GM13976 (cell line): ENCODE results near the gene NEMF.
A peak's percentile ranks its signal among the peaks of the same experiment; 100 is the strongest.

ENCODE experiments used
- DNase-seq: peaks from one replicate; pipeline ENCODE4 v3.0.0; 2012; ENCODE audit warnings: low spot score
- CTCF ChIP-seq: IDR thresholded peaks from 2 replicates; pipeline ENCODE4 v1.5.1; 2012; ENCODE audit warnings: borderline replicate concordance, mild to moderate bottlenecking; ENCODE audit not compliant: insufficient read depth; ENCODE audit errors: extremely low read depth, missing control alignments, control extremely low read depth
- in situ Hi-C: fragments of 300-500 bp; cut with MboI; formaldehyde crosslinking; loops from one replicate; pipeline ENCODE4 v1.12.0; 2022; ENCODE audit warnings: low sequenced_read_pairs, mixed read lengths, inconsistent platforms; ENCODE audit not compliant: unreplicated experiment

NEMF gene

DNA sequence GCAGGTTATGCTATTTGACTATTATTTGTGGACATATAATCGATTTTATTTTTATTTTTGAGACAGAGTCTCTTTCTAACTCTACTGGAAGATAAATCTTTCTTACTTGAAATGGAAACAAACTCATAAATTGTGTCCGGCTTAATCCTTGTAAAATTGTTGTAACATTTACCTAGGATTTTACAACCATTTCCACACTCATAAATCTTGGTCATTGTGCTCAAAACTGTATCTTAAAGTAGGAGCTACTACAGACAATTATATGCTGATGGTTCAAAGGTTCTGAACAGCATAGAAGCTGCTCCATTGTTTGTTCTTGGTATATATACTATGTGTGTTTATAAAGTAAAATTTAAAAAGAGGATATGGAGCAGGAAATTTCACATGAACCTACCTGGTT, 35.7 kb upstream of the NEMF start:
- no peak for TF ChIP-seq CTCF
- no peak for DNase-seq
- in situ Hi-C loops = no loop called here

DNA sequence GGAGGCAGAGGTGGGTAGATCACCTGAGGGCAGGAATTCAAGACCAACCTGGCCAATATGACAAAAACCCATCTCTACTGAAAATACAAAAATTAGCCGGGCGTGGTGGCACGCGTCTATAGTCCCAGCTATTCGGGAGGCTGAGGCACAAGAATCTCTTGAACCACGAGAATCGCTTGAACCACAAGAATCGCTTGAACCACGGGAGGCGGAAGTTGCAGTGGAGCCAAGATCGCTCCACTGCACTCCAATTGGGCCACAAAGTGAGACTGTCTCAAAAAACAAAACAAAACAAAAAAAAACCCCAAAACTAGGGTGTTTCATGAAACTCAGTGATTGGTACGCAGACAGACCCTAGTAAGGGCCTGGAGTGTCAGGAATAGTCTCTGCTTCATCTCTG, 33.9 kb upstream of the NEMF start:
- in situ Hi-C loops = no loop called here
- no peak for TF ChIP-seq CTCF

GRCh38 chr14:49882826-49883694, 30.5 kb upstream of the NEMF start:
- no peak for DNase-seq
- in situ Hi-C loops = no loop called here
- TF ChIP-seq CTCF = no peak

More for the DNA sequence above, 33.9 kb upstream of the NEMF start:
- no peak for DNase-seq

DNA sequence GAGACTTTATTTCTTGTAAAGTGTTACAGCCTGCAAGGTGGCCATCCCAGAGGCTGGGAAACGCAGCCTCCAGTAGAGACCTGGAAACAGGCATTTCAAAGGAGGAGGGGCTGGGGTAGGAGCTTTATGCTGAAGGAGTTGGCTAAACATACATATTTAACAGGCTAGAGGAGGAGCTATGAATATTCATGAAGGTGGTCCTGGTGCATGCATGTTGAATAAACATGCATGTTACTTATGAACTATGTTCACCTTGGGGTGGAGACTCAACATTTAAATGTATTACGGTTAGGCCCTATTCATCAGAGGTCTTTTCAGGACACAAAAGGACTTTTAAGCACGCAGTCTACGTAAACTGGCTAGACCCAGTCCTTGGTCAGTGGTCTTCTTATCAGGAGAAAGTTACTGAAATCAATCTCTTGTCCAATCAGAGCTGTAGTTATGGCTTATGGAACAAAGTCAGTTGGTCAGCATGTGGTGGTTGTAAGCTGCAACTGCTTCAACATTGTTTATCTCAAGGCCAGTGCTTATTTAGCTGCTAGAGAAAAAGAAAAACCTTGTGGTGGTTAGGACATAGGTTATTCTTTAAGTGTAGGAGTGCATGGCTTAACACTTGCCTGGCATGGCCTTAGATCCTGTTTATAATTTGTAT, 28.9 kb upstream of the NEMF start:
- in situ Hi-C loops = no loop called here
- no peak for TF ChIP-seq CTCF
- DNase-seq = no peak

DNA sequence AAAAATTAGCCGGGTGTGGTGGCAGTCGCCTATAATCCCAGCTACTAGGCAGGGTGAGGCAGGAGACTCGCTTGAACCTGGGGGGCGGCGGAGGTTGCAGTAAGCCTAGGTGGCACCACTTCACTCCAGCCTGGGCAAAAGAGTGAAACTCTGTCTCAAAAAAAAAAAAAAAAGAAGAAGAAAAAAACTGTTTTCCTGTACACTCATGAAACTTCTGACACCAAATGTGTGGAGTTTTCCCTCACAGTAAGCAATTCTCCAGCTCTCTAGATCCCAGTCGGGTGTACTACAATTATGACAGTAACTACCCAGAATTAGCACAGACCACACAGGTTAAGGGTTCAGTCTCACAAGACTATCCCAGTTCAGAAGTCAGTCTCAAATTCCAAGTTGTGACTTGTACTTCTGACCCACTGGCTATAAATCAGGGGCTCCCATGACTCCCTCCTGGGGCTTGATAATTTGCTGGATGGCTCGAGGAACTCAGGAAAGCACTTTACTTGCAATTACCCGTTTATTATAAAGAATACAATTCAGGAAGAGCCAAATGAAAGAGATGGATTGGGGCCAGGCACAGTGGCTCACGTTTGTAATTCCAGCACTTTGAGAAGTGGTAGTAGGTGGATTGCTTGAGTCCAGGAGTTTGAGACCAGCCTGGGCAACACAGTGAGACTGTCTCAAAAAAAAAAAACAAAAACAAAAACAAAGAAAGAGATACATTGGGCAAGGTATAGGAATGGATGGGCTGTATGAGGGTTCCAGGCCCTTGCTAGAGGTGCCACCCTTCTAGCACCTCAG, 27.9 kb upstream of the NEMF start:
- no peak for DNase-seq
- in situ Hi-C loops = no loop called here
- no peak for TF ChIP-seq CTCF

DNA sequence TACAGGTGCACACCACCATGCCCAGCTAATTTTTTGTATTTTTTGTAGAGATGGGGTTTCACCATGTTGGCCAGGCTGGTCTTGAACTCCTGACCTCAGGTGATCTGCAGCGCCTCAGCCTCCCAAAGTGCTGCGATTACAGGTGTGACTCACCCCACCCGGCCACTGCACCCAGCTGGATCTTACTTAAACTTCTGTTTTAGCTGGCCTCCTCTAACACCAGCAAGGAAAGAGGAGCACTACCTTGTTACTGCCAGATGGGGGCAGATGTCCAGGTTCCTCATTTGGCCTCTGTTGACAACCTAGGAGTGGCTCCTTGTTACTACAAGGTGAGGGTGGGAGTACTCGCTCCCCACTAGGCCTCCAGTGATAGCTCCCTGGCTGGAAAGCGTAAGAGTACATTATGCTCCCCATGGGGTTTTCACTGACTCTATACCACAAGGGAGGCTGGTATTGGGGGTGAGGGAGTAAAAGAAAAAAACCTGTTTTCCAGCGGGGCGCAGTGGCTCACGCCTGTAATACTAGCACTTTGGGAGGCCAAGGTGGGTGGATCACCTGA, 27.1 kb upstream of the NEMF start:
- TF ChIP-seq CTCF = peak; percentile 42
- DNase-seq = peak; percentile 70
- in situ Hi-C loops = no loop called here
